ENCODE results near the gene SEMA5A.

Gene SEMA5A

GRCh38 chr5:9440517-9440916, 105.4 kb downstream of the SEMA5A start:
- H3K27me3 ChIP-seq (ENCODE audit: control insufficient read depth in 3 of 3, insufficient read depth in 3 of 3, low read depth in 1 of 3, low read length in 3 of 3): no peaks in the 10 kb centered on the region
- no CpG with 5 or more reads among the region's 2 CpGs for WGBS, 2 donors (ENCODE audit: extremely low coverage in 2 of 2, insufficient read length in 2 of 2, insufficient replicate concordance in 1 of 2)
- DNase-seq (ENCODE audit: low spot score): no peak
- H3K4ac ChIP-seq (ENCODE audit: low read length): no peak overlapping the region
- H3K4me1 ChIP-seq (ENCODE audit: control insufficient read depth in 2 of 2, insufficient read depth in 1 of 2, low read depth in 1 of 2, low read length in 2 of 2): peaks cover 1 to 11% of the 10 kb centered on the region in 2 donors
- H3K9me3 ChIP-seq (replicated peaks in 1 of 2; ENCODE audit: control insufficient read depth in 2 of 2, insufficient read depth in 1 of 2, low read depth in 1 of 2, low read length in 2 of 2): peaks cover 6 to 17% of the 10 kb centered on the region in 2 donors
- no peak overlapping the region for H2AFZ ChIP-seq (ENCODE audit: low read length)
- no peak overlapping the region for H2BK15ac ChIP-seq (ENCODE audit: low read length)
- H2AK5ac ChIP-seq (ENCODE audit: low read depth, low read length): no peak overlapping the region
- H3K4me2 ChIP-seq (ENCODE audit: insufficient read depth, low read length, poor library complexity, severe bottlenecking): no peak overlapping the region
- H3K9ac ChIP-seq (ENCODE audit: low read depth, low read length, poor library complexity): no peak overlapping the region
- H2BK5ac ChIP-seq (ENCODE audit: low read length): no peak overlapping the region
- H3K14ac ChIP-seq (ENCODE audit: low read length): no peak overlapping the region
- H3K23ac ChIP-seq (ENCODE audit: low read depth, low read length, poor library complexity): no peak overlapping the region
- peaks cover 3% of the 10 kb centered on the region for H3K79me1 ChIP-seq (ENCODE audit: low read depth, low read length)
- H2BK12ac ChIP-seq (ENCODE audit: low read length): no peak overlapping the region
- H3K4me3 ChIP-seq (ENCODE audit: low read length in 2 of 2): no peak overlapping the region
- no peak overlapping the region for H4K91ac ChIP-seq (ENCODE audit: low read depth, low read length, poor library complexity)
- no peak overlapping the region for H4K8ac ChIP-seq (ENCODE audit: low read depth, low read length)
- no peak overlapping the region for H3K27ac ChIP-seq (replicated peaks; ENCODE audit: low read length)
- no peak overlapping the region for H3K18ac ChIP-seq (ENCODE audit: low read length)
- H2BK120ac ChIP-seq (ENCODE audit: low read depth, low read length): no peak overlapping the region
- peaks cover 0 to 17% of the 10 kb centered on the region in 2 donors for H3K36me3 ChIP-seq (replicated peaks in 1 of 2; ENCODE audit: control insufficient read depth in 2 of 2, insufficient read depth in 2 of 2, low read length in 2 of 2)

GRCh38 chr5:9439531-9440292, 106.2 kb downstream of the SEMA5A start:
- no peak for DNase-seq (ENCODE audit: low spot score)
- no peak overlapping the region for H2BK15ac ChIP-seq (ENCODE audit: low read length)
- no peak overlapping the region for H2BK12ac ChIP-seq (ENCODE audit: low read length)
- H3K9me3 ChIP-seq (replicated peaks in 1 of 2; ENCODE audit: control insufficient read depth in 2 of 2, insufficient read depth in 1 of 2, low read depth in 1 of 2, low read length in 2 of 2): peaks cover 5 to 13% of the 10 kb centered on the region in 2 donors
- H3K4ac ChIP-seq (ENCODE audit: low read length): no peak overlapping the region
- no CpG with 5 or more reads among the region's 5 CpGs for WGBS, 2 donors (ENCODE audit: extremely low coverage in 2 of 2, insufficient read length in 2 of 2, insufficient replicate concordance in 1 of 2)
- H2AFZ ChIP-seq (ENCODE audit: low read length): no peak overlapping the region
- no peak overlapping the region for H2AK5ac ChIP-seq (ENCODE audit: low read depth, low read length)
- H2BK5ac ChIP-seq (ENCODE audit: low read length): no peak overlapping the region
- no peak overlapping the region for H3K27ac ChIP-seq (replicated peaks; ENCODE audit: low read length)
- H3K14ac ChIP-seq (ENCODE audit: low read length): no peak overlapping the region
- H3K9ac ChIP-seq (ENCODE audit: low read depth, low read length, poor library complexity): no peak overlapping the region
- H4K8ac ChIP-seq (ENCODE audit: low read depth, low read length): no peak overlapping the region
- no peak overlapping the region for H4K91ac ChIP-seq (ENCODE audit: low read depth, low read length, poor library complexity)
- H3K18ac ChIP-seq (ENCODE audit: low read length): no peak overlapping the region
- H3K23ac ChIP-seq (ENCODE audit: low read depth, low read length, poor library complexity): no peak overlapping the region
- no peak overlapping the region for H3K4me2 ChIP-seq (ENCODE audit: insufficient read depth, low read length, poor library complexity, severe bottlenecking)
- H3K36me3 ChIP-seq (replicated peaks in 1 of 2; ENCODE audit: control insufficient read depth in 2 of 2, insufficient read depth in 2 of 2, low read length in 2 of 2): peaks cover 0 to 16% of the 10 kb centered on the region in 2 donors
- H3K4me3 ChIP-seq (ENCODE audit: low read length in 2 of 2): no peak overlapping the region
- no peak overlapping the region for H2BK120ac ChIP-seq (ENCODE audit: low read depth, low read length)
- H3K4me1 ChIP-seq (ENCODE audit: control insufficient read depth in 2 of 2, insufficient read depth in 1 of 2, low read depth in 1 of 2, low read length in 2 of 2): peaks cover 1 to 11% of the 10 kb centered on the region in 2 donors
- H3K79me1 ChIP-seq (ENCODE audit: low read depth, low read length): peaks cover 3% of the 10 kb centered on the region
- no peaks in the 10 kb centered on the region for H3K27me3 ChIP-seq (ENCODE audit: control insufficient read depth in 3 of 3, insufficient read depth in 3 of 3, low read depth in 1 of 3, low read length in 3 of 3)

DNA sequence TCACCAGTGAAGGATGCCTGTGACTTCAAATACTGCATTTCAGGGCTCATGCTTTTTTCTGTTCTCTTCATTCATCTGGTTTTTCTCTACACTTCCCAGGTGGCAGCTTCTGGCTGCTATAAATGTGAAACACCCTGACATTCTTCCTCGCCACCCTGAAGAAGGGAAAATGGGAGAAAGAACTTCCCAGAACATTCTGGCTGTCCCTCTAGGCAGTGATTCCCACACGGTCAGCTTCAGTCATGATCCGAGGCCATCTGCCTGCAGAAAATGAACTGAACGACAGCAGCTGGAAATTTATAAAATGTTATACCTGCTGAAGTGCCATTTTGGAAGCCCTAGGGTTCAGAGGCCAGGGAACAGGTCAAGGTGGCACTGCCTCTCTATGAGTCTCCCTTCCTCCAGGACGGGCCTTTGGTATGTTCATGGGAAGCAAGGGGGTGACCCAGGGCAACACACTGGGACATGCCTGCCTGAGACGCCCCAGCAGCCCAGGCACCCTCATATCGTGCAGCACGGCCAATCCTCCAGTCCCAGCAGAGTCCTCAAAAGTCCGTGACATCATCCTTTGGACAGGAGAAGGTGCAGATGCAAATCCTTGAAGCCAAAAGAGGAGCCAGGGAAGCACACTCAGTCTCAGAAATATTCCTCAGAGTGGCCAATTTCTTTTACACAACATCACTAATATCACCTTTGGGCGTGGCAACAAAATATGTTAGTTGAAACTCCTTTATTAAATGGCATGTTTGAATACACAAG, 107.1 kb downstream of the SEMA5A start:
- Histone ChIP-seq H3K4me1 (ENCODE audit: control insufficient read depth in 2 of 2, insufficient read depth in 1 of 2, low read depth in 1 of 2, low read length in 2 of 2) (peaks cover 1 to 10% of the 10 kb centered on the region in 2 donors), H2BK15ac (ENCODE audit: low read length) (no peak overlapping the region), H3K4me2 (ENCODE audit: insufficient read depth, low read length, poor library complexity, severe bottlenecking) (no peak overlapping the region), H2BK12ac (ENCODE audit: low read length) (no peak overlapping the region), H2BK5ac (ENCODE audit: low read length) (no peak overlapping the region), H3K4ac (ENCODE audit: low read length) (no peak overlapping the region), H2AFZ (ENCODE audit: low read length) (no peak overlapping the region), H3K18ac (ENCODE audit: low read length) (no peak overlapping the region), H2BK120ac (ENCODE audit: low read depth, low read length) (no peak overlapping the region), H3K79me1 (ENCODE audit: low read depth, low read length) (peaks cover 3% of the 10 kb centered on the region), H3K36me3 (replicated peaks in 1 of 2; ENCODE audit: control insufficient read depth in 2 of 2, insufficient read depth in 2 of 2, low read length in 2 of 2) (peaks cover 0 to 15% of the 10 kb centered on the region in 2 donors), H2AK5ac (ENCODE audit: low read depth, low read length) (no peak overlapping the region), H3K27ac (replicated peaks; ENCODE audit: low read length) (no peak overlapping the region), H3K14ac (ENCODE audit: low read length) (no peak overlapping the region), H4K91ac (ENCODE audit: low read depth, low read length, poor library complexity) (no peak overlapping the region), H3K9me3 (replicated peaks in 1 of 2; ENCODE audit: control insufficient read depth in 2 of 2, insufficient read depth in 1 of 2, low read depth in 1 of 2, low read length in 2 of 2) (peaks cover 3 to 8% of the 10 kb centered on the region in 2 donors), H3K9ac (ENCODE audit: low read depth, low read length, poor library complexity) (no peak overlapping the region), H3K27me3 (ENCODE audit: control insufficient read depth in 3 of 3, insufficient read depth in 3 of 3, low read depth in 1 of 3, low read length in 3 of 3) (no peaks in the 10 kb centered on the region), H3K4me3 (ENCODE audit: low read length in 2 of 2) (no peak overlapping the region), H3K23ac (ENCODE audit: low read depth, low read length, poor library complexity) (no peak overlapping the region), H4K8ac (ENCODE audit: low read depth, low read length) (no peak overlapping the region)
- WGBS, 2 donors (ENCODE audit: extremely low coverage in 2 of 2, insufficient read length in 2 of 2, insufficient replicate concordance in 1 of 2): no CpG with 5 or more reads among the region's 10 CpGs
- no peak for DNase-seq (ENCODE audit: low spot score)

DNA sequence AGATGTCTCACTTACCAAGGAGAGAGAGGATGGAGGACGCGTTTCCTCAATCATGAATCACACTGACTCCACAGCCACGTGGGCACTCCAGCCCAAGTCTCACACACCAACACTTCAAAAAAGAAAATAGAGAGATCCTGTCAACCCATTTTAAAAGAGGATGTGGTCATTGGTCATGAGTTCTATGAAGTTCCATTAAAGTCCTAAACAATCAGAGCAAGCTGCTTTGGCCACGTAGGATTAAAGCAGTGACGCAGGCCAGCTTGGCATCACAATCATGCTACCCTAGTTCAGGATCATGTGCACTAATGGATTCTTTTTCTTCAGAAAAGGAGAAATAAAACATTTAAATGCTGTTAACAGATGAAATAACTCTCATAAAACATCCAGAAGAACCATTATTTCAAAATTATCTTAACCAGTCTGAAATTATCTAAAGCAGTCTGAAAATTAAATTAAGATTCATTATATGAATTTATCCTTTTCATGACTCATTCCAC, 108.1 kb downstream of the SEMA5A start:
- Histone ChIP-seq H3K4me2 (ENCODE audit: insufficient read depth, low read length, poor library complexity, severe bottlenecking) (no peak overlapping the region), H4K91ac (ENCODE audit: low read depth, low read length, poor library complexity) (no peak overlapping the region), H3K79me1 (ENCODE audit: low read depth, low read length) (peaks cover 3% of the 10 kb centered on the region), H2BK15ac (ENCODE audit: low read length) (no peak overlapping the region), H3K23ac (ENCODE audit: low read depth, low read length, poor library complexity) (no peak overlapping the region), H2BK5ac (ENCODE audit: low read length) (no peak overlapping the region), H3K27ac (replicated peaks; ENCODE audit: low read length) (no peak overlapping the region), H4K8ac (ENCODE audit: low read depth, low read length) (no peak overlapping the region), H3K36me3 (replicated peaks in 1 of 2; ENCODE audit: control insufficient read depth in 2 of 2, insufficient read depth in 2 of 2, low read length in 2 of 2) (peaks cover 0 to 13% of the 10 kb centered on the region in 2 donors), H3K18ac (ENCODE audit: low read length) (no peak overlapping the region), H3K9ac (ENCODE audit: low read depth, low read length, poor library complexity) (no peak overlapping the region), H3K9me3 (replicated peaks in 1 of 2; ENCODE audit: control insufficient read depth in 2 of 2, insufficient read depth in 1 of 2, low read depth in 1 of 2, low read length in 2 of 2) (peaks cover under 1 to 8% of the 10 kb centered on the region in 2 donors), H3K4me3 (ENCODE audit: low read length in 2 of 2) (no peak overlapping the region), H2AFZ (ENCODE audit: low read length) (no peak overlapping the region), H3K4ac (ENCODE audit: low read length) (no peak overlapping the region), H2BK12ac (ENCODE audit: low read length) (no peak overlapping the region), H2BK120ac (ENCODE audit: low read depth, low read length) (no peak overlapping the region), H3K14ac (ENCODE audit: low read length) (no peak overlapping the region), H3K4me1 (ENCODE audit: control insufficient read depth in 2 of 2, insufficient read depth in 1 of 2, low read depth in 1 of 2, low read length in 2 of 2) (peaks cover under 1 to 1% of the 10 kb centered on the region in 2 donors), H3K27me3 (ENCODE audit: control insufficient read depth in 3 of 3, insufficient read depth in 3 of 3, low read depth in 1 of 3, low read length in 3 of 3) (no peaks in the 10 kb centered on the region), H2AK5ac (ENCODE audit: low read depth, low read length) (no peak overlapping the region)
- DNase-seq (ENCODE audit: low spot score): no peak
- no CpG with 5 or more reads among the region's 5 CpGs for WGBS, 2 donors (ENCODE audit: extremely low coverage in 2 of 2, insufficient read length in 2 of 2, insufficient replicate concordance in 1 of 2)
